Kidney capillary endothelial cell (primary cell): ENCODE results near the gene COL4A2.

Experiments
- DNase-seq: peaks from one replicate; pipeline ENCODE4 v3.0.0-alpha.2; 2018; ENCODE audit warnings: low spot score

The COL4A2 gene

GRCh38 chr13:110402299-110403069, 95.4 kb downstream of the COL4A2 start:
- DNase-seq: no peak

GRCh38 chr13:110403315-110403714, 96.2 kb downstream of the COL4A2 start:
- DNase-seq: peak; percentile 72

GRCh38 chr13:110403721-110404120, 96.6 kb downstream of the COL4A2 start:
- DNase-seq: no peak

GRCh38 chr13:110404321-110404720, 97.2 kb downstream of the COL4A2 start:
- DNase-seq: no peak

- DNase-seq: no peak
Measured at GRCh38 chr13:110405597-110406450, 98.7 kb downstream of the COL4A2 start.

- no peak for DNase-seq
Measured at GRCh38 chr13:110407021-110407420, 99.9 kb downstream of the COL4A2 start.

- DNase-seq: no peak
Measured at GRCh38 chr13:110407531-110407930, 100.4 kb downstream of the COL4A2 start.

GRCh38 chr13:110408286-110408685, 101.2 kb downstream of the COL4A2 start:
- peak; percentile 73 for DNase-seq

GRCh38 chr13:110409581-110409992, 102.5 kb downstream of the COL4A2 start:
- peak; percentile 96 for DNase-seq

GRCh38 chr13:110410000-110410399, 102.9 kb downstream of the COL4A2 start:
- DNase-seq: no peak

GRCh38 chr13:110410936-110411687, 104.0 kb downstream of the COL4A2 start:
- DNase-seq: no peak

GRCh38 chr13:110411688-110412059, 104.6 kb downstream of the COL4A2 start:
- DNase-seq: no peak

GRCh38 chr13:110412132-110412914, 105.2 kb downstream of the COL4A2 start:
- DNase-seq: peak; percentile 95

- no peak for DNase-seq
Measured at GRCh38 chr13:110413016-110413675, 106.1 kb downstream of the COL4A2 start.

GRCh38 chr13:110413676-110414040, 106.6 kb downstream of the COL4A2 start:
- no peak for DNase-seq

- no peak for DNase-seq
Measured at GRCh38 chr13:110414283-110414682, 107.2 kb downstream of the COL4A2 start.

GRCh38 chr13:110414931-110415330, 107.8 kb downstream of the COL4A2 start:
- no peak for DNase-seq

- no peak for DNase-seq
Measured at GRCh38 chr13:110415669-110416068, 108.6 kb downstream of the COL4A2 start.

GRCh38 chr13:110416131-110417025, 109.3 kb downstream of the COL4A2 start:
- DNase-seq: no peak

GRCh38 chr13:110418944-110419343, 111.9 kb downstream of the COL4A2 start:
- peak; percentile 93 for DNase-seq
